Melanocyte of skin (primary cell): ENCODE measurements around the gene EIF4A3. TPM values are rescaled to one million over a fixed set of nuclear protein-coding genes. Genes with fewer than 3 reads are reported as not detected.

Experiments
- small RNA-seq, 2 donors: library from RNA; depleted of rRNA; stranded (forward); fragments of <200 nt; gene quantifications; one replicate each; pipeline ENCODE3, GENCODE V24; 2012
- total RNA-seq, 2 donors: library from RNA; depleted of rRNA; stranded (reverse); fragments of >200 nt; gene quantifications; 2 replicates each; pipeline ENCODE4 v1.2.3, GENCODE V29; 2012

The EIF4A3 gene
- 100 to 1,000 TPM in 1 of 2 donors, 10 to 100 TPM in 1; 84.0 to 126 TPM for total RNA-seq

DNA sequence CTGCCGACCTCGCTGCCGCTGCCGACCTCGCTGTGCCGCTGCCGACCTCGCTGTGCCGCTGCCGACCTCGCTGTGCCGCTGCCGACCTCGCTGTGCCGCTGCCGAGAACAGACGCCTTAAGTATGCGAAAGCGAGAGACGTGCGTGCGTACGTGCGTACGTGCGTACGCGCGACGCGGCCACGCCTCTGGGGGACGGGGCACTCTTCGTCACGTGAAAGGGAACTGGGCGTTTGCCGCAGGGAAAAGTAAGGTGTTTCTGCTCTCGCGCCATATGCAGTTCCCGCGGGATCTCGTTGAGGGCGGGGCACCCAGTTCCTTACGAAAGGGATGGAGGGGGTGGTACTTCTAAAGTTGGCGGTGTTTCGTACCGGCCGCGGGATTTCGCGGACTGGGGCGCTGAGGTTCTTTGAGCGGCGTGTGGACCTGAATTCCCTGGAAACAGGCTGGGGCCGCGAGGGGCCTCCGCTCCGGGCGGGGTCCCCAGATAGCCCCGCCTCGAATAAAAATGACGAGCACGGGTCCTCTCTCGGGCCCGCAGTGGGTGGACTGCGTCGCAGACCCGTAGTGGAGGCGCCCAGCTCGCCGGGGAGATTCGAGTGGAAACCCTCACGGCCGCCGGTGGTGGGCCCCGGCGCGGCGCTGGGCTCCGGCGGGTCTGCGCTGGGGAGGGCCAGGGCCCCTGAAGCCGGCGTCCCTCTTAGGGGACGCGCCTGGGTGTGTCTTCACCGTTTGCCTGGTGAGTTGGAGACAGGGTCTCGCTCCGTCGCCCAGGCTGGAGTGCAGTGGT, at the start of gene EIF4A3:
TSS of gene EIF4A3 (minus strand) at position 94 of the 788 bp plus-strand sequence. CDS start 167 bp downstream, outside the sequence.

DNA sequence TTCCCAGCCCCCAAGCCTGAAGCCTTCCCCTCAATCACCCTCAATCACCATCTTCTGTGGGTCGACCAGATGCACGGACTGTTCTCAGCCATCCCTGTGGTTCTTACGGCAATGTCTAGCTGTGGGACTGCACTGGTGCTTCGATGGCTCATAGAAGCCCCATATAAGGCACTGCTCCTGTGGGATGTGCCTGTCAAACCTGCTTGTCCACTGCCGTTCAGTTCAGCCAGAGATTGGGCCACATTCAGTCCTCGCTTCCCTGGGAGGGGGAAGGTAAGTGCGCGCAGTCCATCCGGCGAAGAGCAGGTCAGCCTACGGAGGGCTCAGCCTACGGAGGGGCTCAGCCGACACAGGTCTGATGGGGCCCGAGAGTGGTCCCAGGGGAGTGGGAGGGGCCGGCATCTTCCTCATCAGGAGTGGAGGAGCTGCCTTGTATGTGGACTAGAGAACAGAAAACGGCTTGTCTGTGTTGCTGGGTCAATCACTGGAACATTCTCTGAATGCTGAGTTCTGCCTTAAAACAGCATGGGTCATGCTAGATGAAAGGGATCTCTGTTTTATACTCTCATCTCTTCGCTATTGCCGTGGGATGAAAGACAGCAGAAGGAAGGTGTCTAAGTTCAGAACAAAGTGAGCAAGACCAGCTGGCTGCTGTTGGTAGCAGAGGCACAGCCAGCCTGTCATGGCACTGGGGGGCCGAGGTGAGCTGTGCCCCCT, 23.0 kb upstream of the EIF4A3 start, which contains the start of gene CARD14:
TSS of gene CARD14 (plus strand) at position 247 of the 717 bp plus-strand sequence. CDS start 11,409 bp downstream, outside the sequence.

DNA sequence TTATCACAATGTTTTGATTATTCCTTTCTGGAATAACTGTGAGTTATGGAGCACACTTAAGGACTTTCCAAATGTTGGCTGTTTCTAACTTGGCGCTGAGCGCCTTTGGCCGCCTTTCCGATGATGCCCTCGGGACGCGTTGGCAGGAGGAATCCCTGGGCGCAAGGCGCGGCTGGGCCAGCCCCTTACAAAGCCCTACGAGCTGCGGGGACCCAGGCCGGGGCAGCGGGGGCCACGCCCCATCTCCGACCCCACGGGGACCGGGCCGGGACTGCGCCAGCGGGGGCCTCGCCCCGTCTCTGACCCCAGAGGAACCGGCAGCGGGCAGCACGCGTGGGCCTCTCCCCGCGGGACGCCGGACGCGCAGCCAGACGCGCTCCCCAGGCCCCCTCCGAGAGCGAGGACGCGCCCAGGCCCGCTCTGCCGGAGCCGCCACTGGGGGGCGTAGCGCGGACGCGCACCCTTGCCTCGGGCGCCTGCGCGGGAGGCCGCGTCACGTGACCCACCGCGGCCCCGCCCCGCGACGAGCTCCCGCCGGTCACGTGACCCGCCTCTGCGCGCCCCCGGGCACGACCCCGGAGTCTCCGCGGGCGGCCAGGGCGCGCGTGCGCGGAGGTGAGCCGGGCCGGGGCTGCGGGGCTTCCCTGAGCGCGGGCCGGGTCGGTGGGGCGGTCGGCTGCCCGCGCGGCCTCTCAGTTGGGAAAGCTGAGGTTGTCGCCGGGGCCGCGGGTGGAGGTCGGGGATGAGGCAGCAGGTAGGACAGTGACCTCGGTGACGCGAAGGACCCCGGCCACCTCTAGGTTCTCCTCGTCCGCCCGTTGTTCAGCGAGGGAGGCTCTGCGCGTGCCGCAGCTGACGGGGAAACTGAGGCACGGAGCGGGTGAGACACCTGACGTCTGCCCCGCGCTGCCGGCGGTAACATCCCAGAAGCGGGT, 45.6 kb downstream of the EIF4A3 start, which contains the start of gene GAA:
TSS of gene GAA (plus strand) at position 571 of the 935 bp plus-strand sequence. CDS start 3,006 bp downstream, outside the sequence.

Small RNA genes lying within 50 kb of the gene (small RNA-seq; reads per million reads assigned to genes)
- gene AC087741.2 (0 reads per million in 2 donors), gene MIR1268B (0 reads per million in 2 donors)

Other genes starting within 250 kb of the EIF4A3 start
- 100 to 1,000 TPM; 470 to 488 TPM for gene TBC1D16, start 111.3 kb downstream of the EIF4A3 start, total RNA-seq
- 1 to 10 TPM; 3.0 to 3.1 TPM for gene CCDC40, start 110.5 kb downstream of the EIF4A3 start, total RNA-seq
- 10 to 100 TPM; 20.3 to 61.6 TPM for gene GAA, start 45.5 kb downstream of the EIF4A3 start, total RNA-seq
- gene CARD14, start 22.9 kb upstream of the EIF4A3 start, total RNA-seq: 1 to 10 TPM; 3.0 to 6.5 TPM
- gene SGSH, start 73.2 kb upstream of the EIF4A3 start, total RNA-seq: 10 to 100 TPM; 12.0 to 22.0 TPM
- 10 to 100 TPM in 1 of 2 donors, 1 to 10 TPM in 1; 8.3 to 12.0 TPM for gene SLC26A11, start 73.3 kb upstream of the EIF4A3 start, total RNA-seq
- 100 to 1,000 TPM; 430 to 498 TPM for gene RNF213, start 113.7 kb upstream of the EIF4A3 start, total RNA-seq